GM15510 (cell line): Measurements from ENCODE around the gene C4orf33.

Experiments used
- POLR2A ChIP-seq: IDR thresholded peaks from 3 replicates; pipeline ENCODE4 v1.6.1; 2011; ENCODE audit warnings: borderline replicate concordance; ENCODE audit not compliant: insufficient read length; ENCODE audit errors: extremely low read depth

The C4orf33 gene

GRCh38 chr4:129095811-129096454 is at the start of gene C4orf33:
Gene C4orf33 (plus strand): TSS chr4:129096152. CDS start chr4:129102611, 6,459 bp downstream.
- peak; percentile 62 for TF ChIP-seq POLR2A

GRCh38 chr4:129059028-129059427 is 36.9 kb upstream of the C4orf33 start:
- no peak for TF ChIP-seq POLR2A

- TF ChIP-seq POLR2A, result no peak
Measured at GRCh38 chr4:129062580-129062979, 33.4 kb upstream of the C4orf33 start.

GRCh38 chr4:129063640-129064039 is 32.3 kb upstream of the C4orf33 start:
- no peak for TF ChIP-seq POLR2A

GRCh38 chr4:129064717-129065116 is 31.2 kb upstream of the C4orf33 start:
- TF ChIP-seq POLR2A, result no peak

- no peak for TF ChIP-seq POLR2A
Measured at GRCh38 chr4:129077326-129077725, 18.6 kb upstream of the C4orf33 start.

- TF ChIP-seq POLR2A, result no peak
Measured at GRCh38 chr4:129080129-129080528, 15.8 kb upstream of the C4orf33 start.

GRCh38 chr4:129082302-129082701 is 13.7 kb upstream of the C4orf33 start:
- TF ChIP-seq POLR2A, result no peak

GRCh38 chr4:129085472-129085871 is 10.5 kb upstream of the C4orf33 start:
- TF ChIP-seq POLR2A, result no peak

GRCh38 chr4:129087516-129087915 is 8.4 kb upstream of the C4orf33 start:
- no peak for TF ChIP-seq POLR2A

- no peak for TF ChIP-seq POLR2A
Measured at GRCh38 chr4:129092631-129093190, 3.2 kb upstream of the C4orf33 start.

GRCh38 chr4:129093191-129093920 is 2.6 kb upstream of the C4orf33 start, which contains the start of gene SCLT1:
Gene SCLT1 (minus strand): TSS chr4:129093539. CDS start chr4:129093103, 436 bp downstream.
- TF ChIP-seq POLR2A, result peak; percentile 93

GRCh38 chr4:129094347-129094746 is 1.6 kb upstream of the C4orf33 start:
- TF ChIP-seq POLR2A, result no peak

GRCh38 chr4:129098531-129099001 is 2.6 kb downstream of the C4orf33 start:
- no peak for TF ChIP-seq POLR2A

- no peak for TF ChIP-seq POLR2A
Measured at GRCh38 chr4:129109965-129110824, 14.2 kb downstream of the C4orf33 start.

- no peak for TF ChIP-seq POLR2A
Measured at GRCh38 chr4:129110931-129111330, 15.0 kb downstream of the C4orf33 start.

- TF ChIP-seq POLR2A, result no peak
Measured at GRCh38 chr4:129111919-129112318, 16.0 kb downstream of the C4orf33 start.
